ENCODE data around the gene DHRS12.

DHRS12 gene

DNA sequence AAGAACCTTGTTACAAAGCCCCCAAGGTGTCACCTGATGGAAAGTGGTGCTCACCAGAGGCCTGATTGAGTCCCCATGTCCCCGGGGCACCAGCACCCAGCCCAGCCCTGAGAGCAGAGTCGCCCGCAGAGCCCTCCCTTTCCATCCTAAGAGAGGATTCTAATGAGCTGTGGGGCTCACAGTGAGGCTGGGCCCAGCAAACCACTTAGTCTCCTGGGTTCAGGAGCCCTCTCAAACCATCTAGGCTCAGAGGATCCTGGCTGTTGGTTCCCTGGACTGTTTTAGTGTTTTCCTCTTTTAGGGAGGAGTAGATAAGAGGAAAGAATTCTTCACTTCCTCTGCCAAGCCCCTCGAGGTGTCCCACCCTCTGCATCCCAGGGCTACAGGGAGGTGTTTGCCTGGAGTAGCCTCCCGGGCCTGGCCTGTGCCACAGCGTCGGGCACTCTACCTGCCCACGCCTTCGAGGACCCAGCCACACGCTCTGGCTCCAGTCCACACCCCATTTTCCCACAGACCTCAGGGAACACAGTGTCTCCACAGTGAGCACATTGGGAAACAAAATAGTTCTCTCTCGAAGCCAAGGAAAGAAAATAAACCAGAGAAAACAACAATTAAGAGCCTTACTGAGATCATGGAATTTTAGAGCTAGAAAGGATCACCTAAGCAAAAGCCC, 34.4 kb downstream of the DHRS12 start:
- no peak for DNase-seq (ENCODE audit: low read depth)
- TF ChIP-seq, protein P1, sequence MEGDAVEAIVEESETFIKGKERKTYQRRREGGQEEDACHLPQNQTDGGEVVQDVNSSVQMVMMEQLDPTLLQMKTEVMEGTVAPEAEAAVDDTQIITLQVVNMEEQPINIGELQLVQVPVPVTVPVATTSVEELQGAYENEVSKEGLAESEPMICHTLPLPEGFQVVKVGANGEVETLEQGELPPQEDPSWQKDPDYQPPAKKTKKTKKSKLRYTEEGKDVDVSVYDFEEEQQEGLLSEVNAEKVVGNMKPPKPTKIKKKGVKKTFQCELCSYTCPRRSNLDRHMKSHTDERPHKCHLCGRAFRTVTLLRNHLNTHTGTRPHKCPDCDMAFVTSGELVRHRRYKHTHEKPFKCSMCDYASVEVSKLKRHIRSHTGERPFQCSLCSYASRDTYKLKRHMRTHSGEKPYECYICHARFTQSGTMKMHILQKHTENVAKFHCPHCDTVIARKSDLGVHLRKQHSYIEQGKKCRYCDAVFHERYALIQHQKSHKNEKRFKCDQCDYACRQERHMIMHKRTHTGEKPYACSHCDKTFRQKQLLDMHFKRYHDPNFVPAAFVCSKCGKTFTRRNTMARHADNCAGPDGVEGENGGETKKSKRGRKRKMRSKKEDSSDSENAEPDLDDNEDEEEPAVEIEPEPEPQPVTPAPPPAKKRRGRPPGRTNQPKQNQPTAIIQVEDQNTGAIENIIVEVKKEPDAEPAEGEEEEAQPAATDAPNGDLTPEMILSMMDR (conservative IDR thresholded peaks at IDR 0.05; ENCODE audit: low read depth, low read length): no peak
- H3K4me3 ChIP-seq (ENCODE audit: low read length): no peak overlapping the region

GRCh38 chr13:51768976-51769375, 35.0 kb downstream of the DHRS12 start:
- no peak for DNase-seq (ENCODE audit: low read depth)
- no peak overlapping the region for H3K4me3 ChIP-seq (ENCODE audit: low read length)
- TF ChIP-seq, protein P1 (conservative IDR thresholded peaks at IDR 0.05; ENCODE audit: low read depth, low read length): no peak

GRCh38 chr13:51768378-51768921, 35.5 kb downstream of the DHRS12 start:
- H3K4me3 ChIP-seq (ENCODE audit: low read length): no peak overlapping the region
- no peak for DNase-seq (ENCODE audit: low read depth)
- TF ChIP-seq, protein P1 (conservative IDR thresholded peaks at IDR 0.05; ENCODE audit: low read depth, low read length): peak; percentile 22

- H3K4me3 ChIP-seq (ENCODE audit: low read length): no peak overlapping the region
- TF ChIP-seq, protein P1 (conservative IDR thresholded peaks at IDR 0.05; ENCODE audit: low read depth, low read length): peak; percentile 21
- DNase-seq (ENCODE audit: low read depth): no peak
These were observed 36.9 kb downstream of the DHRS12 start for GRCh38 chr13:51767100-51767499.

- no peak for DNase-seq (ENCODE audit: low read depth)
- H3K4me3 ChIP-seq (ENCODE audit: low read length): no peak overlapping the region
- TF ChIP-seq, protein P1 (conservative IDR thresholded peaks at IDR 0.05; ENCODE audit: low read depth, low read length): no peak
These were observed 38.8 kb downstream of the DHRS12 start for GRCh38 chr13:51765142-51765515.

GRCh38 chr13:51764184-51765141, 39.5 kb downstream of the DHRS12 start:
- no peak overlapping the region for H3K4me3 ChIP-seq (ENCODE audit: low read length)
- DNase-seq (ENCODE audit: low read depth): no peak
- TF ChIP-seq, protein P1 (conservative IDR thresholded peaks at IDR 0.05; ENCODE audit: low read depth, low read length): no peak

All from retinal pigment epithelial cell (primary cell).